ENCODE results near the gene FAM25G.
"Not testable (repeated sequence)": the region's sequence is repeated elsewhere in the genome, so short reads cannot be mapped to it uniquely, and the experiment has no call there.

Gene FAM25G

GRCh38 chr10:47491600-47491999 lies at the start of gene FAM25G:
TSS of gene FAM25G (minus strand) at chr10:47491700. CDS start at chr10:47491674, 26 bp downstream.
- not testable (repeated sequence) for DNase-seq

GRCh38 chr10:47536430-47536829 lies 44.9 kb upstream of the FAM25G start:
- not testable (repeated sequence) for DNase-seq

- DNase-seq: not testable (repeated sequence)
Observed at GRCh38 chr10:47523475-47523874, 32.0 kb upstream of the FAM25G start, which contains the start of gene AGAP9. TSS of gene AGAP9 (minus strand) at chr10:47523638. CDS start at chr10:47523526, 112 bp downstream.

GRCh38 chr10:47502313-47502712 lies 10.8 kb upstream of the FAM25G start:
- not testable (repeated sequence) for DNase-seq

GRCh38 chr10:47494226-47494625 lies 2.7 kb upstream of the FAM25G start:
- not testable (repeated sequence) for DNase-seq

GRCh38 chr10:47489630-47490029 lies 1.9 kb downstream of the FAM25G start:
- DNase-seq: not testable (repeated sequence)

- DNase-seq: not testable (repeated sequence)
Observed at GRCh38 chr10:47485943-47486342, 5.6 kb downstream of the FAM25G start.

GRCh38 chr10:47484786-47485185 lies 6.7 kb downstream of the FAM25G start:
- DNase-seq: not testable (repeated sequence)

- not testable (repeated sequence) for DNase-seq
Observed at GRCh38 chr10:47483923-47484322, 7.6 kb downstream of the FAM25G start, which contains the start of gene ANXA8. TSS of gene ANXA8 (minus strand) at chr10:47484115. CDS start at chr10:47483933, 182 bp downstream.

- DNase-seq: not testable (repeated sequence)
Observed at GRCh38 chr10:47482367-47482766, 9.1 kb downstream of the FAM25G start.

- DNase-seq: not testable (repeated sequence)
Observed at GRCh38 chr10:47481768-47482181, 9.7 kb downstream of the FAM25G start.

GRCh38 chr10:47481182-47481766 lies 10.2 kb downstream of the FAM25G start:
- DNase-seq: not testable (repeated sequence)

- DNase-seq: not testable (repeated sequence)
Observed at GRCh38 chr10:47480133-47480532, 11.4 kb downstream of the FAM25G start.

- not testable (repeated sequence) for DNase-seq
Observed at GRCh38 chr10:47478114-47478513, 13.4 kb downstream of the FAM25G start.

GRCh38 chr10:47477078-47477477 lies 14.4 kb downstream of the FAM25G start:
- DNase-seq: not testable (repeated sequence)

GRCh38 chr10:47475101-47475500 lies 16.4 kb downstream of the FAM25G start:
- not testable (repeated sequence) for DNase-seq

- not testable (repeated sequence) for DNase-seq
Observed at GRCh38 chr10:47473516-47473915, 18.0 kb downstream of the FAM25G start.

GRCh38 chr10:47472647-47473046 lies 18.9 kb downstream of the FAM25G start:
- DNase-seq: not testable (repeated sequence)

- not testable (repeated sequence) for DNase-seq
Observed at GRCh38 chr10:47472072-47472471, 19.4 kb downstream of the FAM25G start.

GRCh38 chr10:47468731-47469528 lies 22.6 kb downstream of the FAM25G start:
- DNase-seq: not testable (repeated sequence)

- DNase-seq: not testable (repeated sequence)
Observed at GRCh38 chr10:47467957-47468356, 23.5 kb downstream of the FAM25G start.

- DNase-seq: not testable (repeated sequence)
Observed at GRCh38 chr10:47467458-47467857, 24.0 kb downstream of the FAM25G start.

- DNase-seq: not testable (repeated sequence)
Observed at GRCh38 chr10:47465216-47465917, 26.1 kb downstream of the FAM25G start.

Data from stimulated activated CD4-positive, alpha-beta T cell treated with anti-CD3 and anti-CD28 coated beads, Interleukin-2, amount 100 ng/mL, for 24 hours (primary cell).